IPS DF 4.7 (cell line): Measurements from ENCODE around the gene CDCP2.
"Not testable (repeated sequence)": the region's sequence is repeated elsewhere in the genome, so short reads cannot be mapped to it uniquely, and the experiment has no call there.

ENCODE experiments used
- DNase-seq: peaks from one replicate; pipeline ENCODE4 v3.0.0-alpha.2; 2013; ENCODE audit warnings: low spot score; ENCODE audit errors: extremely low read depth

Gene CDCP2

GRCh38 chr1:54168206-54168965 is 15.6 kb upstream of the CDCP2 start:
- DNase-seq = no peak

GRCh38 chr1:54167422-54168139 is 14.8 kb upstream of the CDCP2 start:
- DNase-seq = no peak

DNA sequence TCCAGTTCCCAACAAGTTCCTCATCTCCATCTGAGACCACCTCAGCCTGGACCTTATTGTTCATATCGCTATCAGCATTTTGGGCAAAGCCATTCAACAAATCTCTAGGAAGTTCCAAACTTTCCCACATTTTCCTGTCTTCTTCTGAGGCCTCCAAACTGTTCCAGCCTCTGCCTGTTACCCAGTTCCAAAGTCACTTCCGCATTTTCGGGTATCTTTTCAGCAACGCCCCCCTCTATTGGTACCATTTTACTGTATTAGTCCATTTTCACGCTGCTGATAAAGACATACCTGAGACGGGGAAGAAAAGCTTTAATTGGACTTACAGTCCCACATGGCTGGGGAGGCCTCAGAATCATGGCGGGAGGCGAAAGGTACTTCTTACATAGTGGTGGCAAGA is 13.6 kb upstream of the CDCP2 start:
- not testable (repeated sequence) for DNase-seq

DNA sequence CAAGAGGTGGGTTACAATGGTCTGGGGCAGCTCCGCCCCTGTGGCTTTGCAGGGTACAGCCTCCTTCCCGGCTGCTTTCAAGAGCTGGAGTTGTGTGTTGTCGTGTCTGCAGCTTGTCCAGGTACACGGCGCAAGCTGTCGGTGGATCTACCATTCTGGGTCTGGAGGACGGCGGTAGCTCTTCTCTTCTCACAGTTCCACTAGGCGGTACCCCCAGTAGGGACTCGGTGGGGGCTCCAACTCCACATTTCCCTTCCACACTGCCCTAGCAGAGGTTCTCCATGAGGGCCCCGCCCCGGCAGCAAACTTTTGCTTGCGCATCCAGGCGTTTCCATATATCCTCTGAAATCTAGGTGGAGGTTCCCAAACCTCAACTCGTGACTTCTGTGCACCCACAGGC is 12.3 kb upstream of the CDCP2 start:
- DNase-seq = no peak

- DNase-seq = no peak
Observed at GRCh38 chr1:54163573-54163972, 10.8 kb upstream of the CDCP2 start.

DNA sequence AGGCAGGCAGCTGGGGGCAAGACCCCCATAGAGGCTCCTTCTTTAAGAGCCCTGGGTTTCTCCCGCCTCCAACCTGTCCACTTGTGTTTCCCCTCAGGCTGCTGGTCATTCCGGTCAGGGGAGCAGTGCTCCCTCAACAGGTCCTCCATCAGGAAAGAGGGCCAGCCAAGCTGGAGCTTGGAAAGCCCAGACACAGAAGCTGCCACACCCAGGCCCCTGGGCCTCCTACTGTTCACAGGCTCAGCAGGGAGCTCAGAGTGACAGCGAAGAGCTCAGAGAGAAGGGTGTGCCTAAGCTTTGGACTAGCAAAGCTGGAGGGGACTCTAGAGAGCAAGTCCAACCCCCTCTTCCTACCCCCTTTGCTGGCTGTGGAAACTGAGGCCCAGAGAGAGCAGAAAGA is 10.3 kb upstream of the CDCP2 start:
- DNase-seq = no peak

- DNase-seq = no peak
Observed at GRCh38 chr1:54161495-54162168, 8.8 kb upstream of the CDCP2 start.

GRCh38 chr1:54160351-54160750 is 7.6 kb upstream of the CDCP2 start:
- no peak for DNase-seq

DNA sequence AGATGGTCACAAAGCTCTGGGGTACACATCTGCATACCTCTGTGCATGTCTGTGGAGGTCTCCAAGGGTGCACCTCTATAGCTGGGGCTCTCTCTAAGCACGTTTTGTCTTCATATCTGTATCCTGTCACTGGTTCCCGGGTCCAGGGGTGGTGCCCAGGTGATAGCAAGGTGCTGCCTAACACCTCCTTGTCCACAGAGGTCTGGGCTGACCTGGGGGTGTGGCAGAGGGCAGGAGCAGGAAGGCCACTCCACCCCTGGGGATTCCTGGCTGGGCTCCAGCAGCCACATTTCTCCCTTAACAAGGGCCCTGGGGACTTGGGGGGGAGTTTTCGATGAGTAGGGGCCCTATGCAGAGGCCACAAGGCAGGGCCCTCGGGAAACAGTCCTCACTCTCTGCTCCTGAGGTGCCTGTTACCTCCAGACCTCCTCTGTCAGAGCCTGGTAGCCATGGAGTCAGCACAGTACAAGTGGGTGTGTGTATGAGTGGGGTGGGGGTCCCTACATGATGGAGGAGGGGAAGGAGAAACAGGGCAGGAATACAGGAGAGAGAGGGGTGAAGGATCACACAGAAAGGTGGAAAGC is 7.0 kb upstream of the CDCP2 start:
- no peak for DNase-seq

GRCh38 chr1:54158071-54158470 is 5.3 kb upstream of the CDCP2 start:
- DNase-seq = no peak

GRCh38 chr1:54157401-54157800 is 4.6 kb upstream of the CDCP2 start:
- no peak for DNase-seq

DNA sequence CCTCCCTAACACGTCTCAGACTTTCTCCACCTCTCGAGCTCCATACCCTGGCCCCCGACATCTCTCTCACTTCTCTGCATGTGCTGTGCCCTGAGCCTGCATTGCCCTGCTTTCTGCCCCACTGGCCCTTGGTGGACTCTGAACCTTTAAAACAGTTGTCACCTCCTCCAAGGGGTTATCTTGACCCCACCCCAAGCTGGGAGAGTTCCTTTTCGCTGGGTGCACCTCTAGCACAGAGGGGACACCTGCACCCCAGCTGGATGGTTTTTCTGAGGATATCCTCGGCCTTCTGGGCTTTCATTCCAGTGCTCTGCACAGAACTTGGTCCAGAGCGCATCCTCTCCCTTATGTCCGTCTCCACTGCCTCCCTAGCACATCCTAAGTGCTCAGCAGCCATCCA is 4.2 kb upstream of the CDCP2 start:
- no peak for DNase-seq

DNA sequence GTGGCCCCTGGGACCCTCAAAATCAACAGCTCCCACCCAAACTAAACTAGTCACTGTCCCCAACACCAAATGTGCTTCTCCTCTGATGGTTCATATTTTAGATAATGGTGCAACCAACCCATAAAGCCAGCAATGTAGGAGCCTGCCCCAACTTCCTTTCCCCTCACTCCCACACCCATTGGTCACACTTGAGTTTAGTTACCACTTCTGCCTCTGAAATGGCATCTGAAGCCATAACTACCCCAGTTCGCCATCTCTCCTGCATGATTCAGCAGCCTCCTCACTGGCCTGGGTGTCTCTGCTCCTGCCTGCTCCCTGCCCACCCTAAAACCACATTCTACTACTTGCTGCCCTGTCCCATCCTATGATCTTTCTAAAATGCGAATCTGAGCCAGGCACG is 3.4 kb upstream of the CDCP2 start:
- no peak for DNase-seq

- no peak for DNase-seq
Observed at GRCh38 chr1:54153535-54154439, 987 bp upstream of the CDCP2 start.

DNA sequence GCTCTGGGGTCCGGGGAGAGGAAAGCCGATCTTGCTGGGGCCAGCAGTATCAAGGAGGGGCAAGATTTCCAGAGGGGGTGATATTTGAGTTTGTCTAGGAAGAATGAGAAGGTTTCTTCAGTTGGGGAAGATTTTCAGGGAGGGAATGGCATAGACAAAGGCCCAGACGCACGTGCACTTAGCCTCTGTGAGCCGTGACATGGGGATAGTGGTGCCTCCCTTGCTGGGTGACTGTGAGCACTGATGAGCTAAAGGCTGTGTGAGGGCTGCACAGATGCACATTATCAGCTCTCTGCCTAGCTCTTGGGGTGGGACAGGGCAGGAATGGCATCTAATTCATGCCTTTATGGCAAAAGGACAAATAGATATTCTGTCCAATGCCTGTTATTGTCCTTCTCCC is 1.8 kb downstream of the CDCP2 start:
- no peak for DNase-seq

DNA sequence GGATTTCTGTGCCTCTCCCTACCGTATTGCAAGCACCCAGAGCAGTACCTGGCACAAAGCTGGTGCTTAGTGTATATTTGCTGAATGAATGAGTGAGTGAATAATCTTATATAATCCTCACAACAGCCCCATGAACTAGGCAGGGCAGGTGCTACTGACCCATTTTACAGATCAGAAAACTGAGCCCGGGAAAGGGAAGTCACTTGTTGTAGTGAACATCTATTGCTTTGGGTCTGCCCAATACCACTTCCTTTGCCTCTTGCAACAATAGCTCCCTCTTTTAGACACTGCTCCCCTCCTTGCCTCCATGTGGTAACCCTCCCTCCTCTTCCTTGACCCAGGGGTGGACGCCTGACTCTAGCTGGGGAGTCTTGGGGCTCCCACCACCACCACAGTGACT is 3.1 kb downstream of the CDCP2 start:
- no peak for DNase-seq

DNA sequence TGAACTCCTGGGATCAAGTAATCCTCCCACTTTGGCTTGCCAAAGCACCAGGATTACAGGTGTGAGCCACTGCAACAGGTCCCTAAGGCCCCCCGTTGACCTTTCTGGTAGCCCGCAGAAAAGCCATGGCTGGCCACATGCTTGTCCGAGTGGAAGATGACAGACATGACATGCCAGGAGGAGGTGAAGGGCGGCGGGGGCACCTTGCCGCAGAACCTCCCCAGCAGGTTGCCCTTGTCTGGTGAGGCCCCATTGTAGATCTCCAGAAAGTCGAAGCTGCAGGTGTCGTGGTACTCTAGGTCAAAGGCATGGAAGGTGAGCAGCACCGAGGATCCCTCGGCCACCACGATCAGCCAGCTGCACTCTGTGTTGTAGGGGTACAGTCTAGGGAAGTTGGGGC is 8.4 kb downstream of the CDCP2 start:
- no peak for DNase-seq

- DNase-seq = no peak
Observed at GRCh38 chr1:54142146-54142900, 10.5 kb downstream of the CDCP2 start.

DNA sequence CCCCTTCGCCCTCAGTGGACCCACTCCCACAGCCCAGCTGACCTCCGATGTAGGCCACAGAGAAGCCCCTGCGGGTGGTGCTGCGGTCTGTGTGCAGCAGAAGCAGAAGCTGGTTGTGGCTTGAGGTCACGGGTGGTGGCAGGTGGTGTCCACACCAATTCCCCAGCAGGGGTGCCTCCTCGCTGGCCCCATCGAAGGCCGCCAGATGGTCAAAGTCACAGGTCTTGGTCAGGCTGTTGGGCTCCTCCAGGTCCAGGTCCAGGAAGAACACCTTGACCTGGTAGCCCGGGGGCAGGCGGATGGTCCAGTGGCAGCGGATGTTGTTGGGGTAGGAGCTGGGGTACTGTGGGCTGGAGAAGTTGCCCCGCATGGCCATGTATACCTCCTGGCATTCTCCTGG is 13.1 kb downstream of the CDCP2 start:
- DNase-seq = no peak

- no peak for DNase-seq
Observed at GRCh38 chr1:54138994-54139393, 13.8 kb downstream of the CDCP2 start.
